HCT116 (cell line): ENCODE measurements around the gene PCID2. TPM values are rescaled to one million over a fixed set of nuclear protein-coding genes. Genes with fewer than 3 reads are reported as not detected.

Experiments
- ATAC-seq: fragments of 200-7000 bp; cut with Tn5 transposase; 2 replicates; pipeline ENCODE4 v1.9.1; 2020; ENCODE audit warnings: mild to moderate bottlenecking, moderate library complexity
- BruUV-seq: library from RNA; stranded (reverse); fragments of 400-500 nt; replicated peaks from 2 replicates; lab custom pipeline; 2021; lab: Mats Ljungman, UMichigan
- CTCF ChIA-PET: fragments of 300-600 bp; sonication (Branson Sonifier 250); formaldehyde crosslinking; loops from one replicate; lab custom pipeline; 2021; ENCODE audit warnings: antibody characterized with exemption; lab: Charles Lee
- POLR2A ChIA-PET: fragments of 300-600, 350-600 bp; sonication (Branson Sonifier 250); formaldehyde crosslinking; loops from one replicate; lab custom pipeline; 2021; ENCODE audit warnings: antibody characterized with exemption; lab: Charles Lee
- RAD21 ChIA-PET, 2 experiments: fragments of 300-600 bp; sonication (Branson Sonifier 250); formaldehyde crosslinking; loops; one replicate each; lab custom pipeline; 2023; ENCODE audit warnings: low total read pairs in 2 of 2; ENCODE audit not compliant: uncharacterized antibody in 2 of 2, unreplicated experiment in 2 of 2, low non-redundant PET in 1 of 2; lab: Charles Lee
- DNase-seq: peaks from one replicate; pipeline ENCODE4 v3.0.0-alpha.2; 2010; ENCODE audit warnings: low read depth, low spot score
- H2AFZ ChIP-seq: fragments of 200-600 bp; shearing (Covaris generic), sonication (generic); 2 replicates; pipeline ENCODE4 v1.6.1; 2017; ENCODE audit warnings: low read depth, mixed run types, mixed read lengths, antibody characterized with exemption, low read length; ENCODE audit not compliant: poor library complexity, severe bottlenecking
- H3K27ac ChIP-seq: 2 replicates; pipeline ENCODE4 v1.5.1; 2012; ENCODE audit warnings: low read depth, low read length
- H3K27me3 ChIP-seq: fragments of 200-600 bp; sonication (generic); 2 replicates; pipeline ENCODE4 v1.6.1; 2016; ENCODE audit warnings: mixed run types, low read length, mixed read lengths; ENCODE audit not compliant: insufficient read depth
- H3K36me3 ChIP-seq, 2 experiments: fragments of 200-500 bp in 1 of 2; fragments of 200-600 bp in 1 of 2; sonication (Bioruptor generic) in 1 of 2; sonication (generic) in 1 of 2; 2 replicates each; pipeline versions ENCODE4 v1.5.1 to v1.6.1; 2014 to 2016; ENCODE audit warnings: low read length in 2 of 2, inconsistent platforms in 1 of 2, mixed read lengths in 1 of 2, mixed run types in 1 of 2; ENCODE audit not compliant: insufficient read depth in 2 of 2, control insufficient read depth in 1 of 2
- H3K4me1 ChIP-seq, 2 experiments: fragments of 200-600 bp in 1 of 2; sonication (generic) in 1 of 2; 2 replicates each; pipeline versions ENCODE4 v1.5.1 to v1.6.1; 2012 to 2017; ENCODE audit warnings: low read length in 2 of 2, inconsistent platforms in 1 of 2, mild to moderate bottlenecking in 1 of 2, mixed read lengths in 1 of 2, mixed run types in 1 of 2, moderate library complexity in 1 of 2; ENCODE audit not compliant: insufficient read depth in 2 of 2, control insufficient read depth in 1 of 2
- H3K4me2 ChIP-seq: fragments of 200-600 bp; sonication (generic); 2 replicates; pipeline ENCODE4 v1.6.1; 2017; ENCODE audit warnings: mixed run types, low read length, mixed read lengths
- H3K4me3 ChIP-seq, 2 experiments: fragments of 200-600 bp in 1 of 2; sonication (generic) in 1 of 2; replicated peaks in 1 of 2; 2 replicates each; pipeline ENCODE4 v1.5.1; 2011 to 2016; ENCODE audit warnings: low read length in 2 of 2, control low read depth in 1 of 2, low read depth in 1 of 2, mild to moderate bottlenecking in 1 of 2, mixed read lengths in 1 of 2, mixed run types in 1 of 2
- H3K79me2 ChIP-seq: fragments of 200-600 bp; sonication (generic); 2 replicates; pipeline ENCODE4 v1.6.1; 2017; ENCODE audit warnings: mild to moderate bottlenecking, mixed run types, low read length, moderate library complexity, mixed read lengths; ENCODE audit not compliant: insufficient read depth
- H3K9ac ChIP-seq: fragments of 200-600 bp; sonication (generic); 2 replicates; pipeline ENCODE4 v1.6.1; 2016; ENCODE audit warnings: low read length, mixed read lengths
- H3K9me2 ChIP-seq: fragments of 200-600 bp; sonication (generic), shearing (Covaris generic); 2 replicates; pipeline ENCODE4 v1.6.1; 2017; ENCODE audit warnings: mixed run types, mild to moderate bottlenecking, moderate library complexity; ENCODE audit not compliant: insufficient read depth
- H3K9me3 ChIP-seq, 2 experiments: fragments of 200-500 bp in 1 of 2; fragments of 200-600 bp in 1 of 2; sonication (Bioruptor generic) in 1 of 2; sonication (generic) in 1 of 2; 2 replicates each; pipeline ENCODE4 v1.6.1; 2014 to 2017; ENCODE audit warnings: low read length in 2 of 2, mixed read lengths in 2 of 2, inconsistent platforms in 1 of 2, low read depth in 1 of 2, mild to moderate bottlenecking in 1 of 2, mixed run types in 1 of 2, moderate library complexity in 1 of 2; ENCODE audit not compliant: control insufficient read depth in 1 of 2, insufficient read depth in 1 of 2
- H4K20me1 ChIP-seq: fragments of 200-600 bp; sonication (generic), shearing (Covaris generic); 2 replicates; pipeline ENCODE4 v1.6.1; 2017; ENCODE audit warnings: mixed run types, mild to moderate bottlenecking, moderate library complexity; ENCODE audit not compliant: insufficient read depth
- CBX3 ChIP-seq: IDR thresholded peaks from 2 replicates; pipeline ENCODE4 v1.6.1; 2012; ENCODE audit warnings: low read depth
- CEBPB ChIP-seq: IDR thresholded peaks from 2 replicates; pipeline ENCODE4 v1.6.1; 2012; ENCODE audit warnings: low read depth
- ELF1 ChIP-seq: IDR thresholded peaks from 2 replicates; pipeline ENCODE4 v1.6.1; 2012; ENCODE audit warnings: low read depth, borderline replicate concordance
- JUND ChIP-seq: IDR thresholded peaks from 2 replicates; pipeline ENCODE4 v1.6.1; 2012
- RAD21 ChIP-seq: IDR thresholded peaks from 2 replicates; pipeline ENCODE4 v1.6.1; 2012; ENCODE audit warnings: low read depth, mild to moderate bottlenecking
- SRF ChIP-seq: IDR thresholded peaks from 2 replicates; pipeline ENCODE4 v1.6.1; 2012; ENCODE audit warnings: low read depth
- YY1 ChIP-seq: IDR thresholded peaks from 2 replicates; pipeline ENCODE4 v1.6.1; 2011; ENCODE audit warnings: low read length, low read depth, moderate library complexity, mild to moderate bottlenecking; ENCODE audit not compliant: insufficient replicate concordance; ENCODE audit errors: extremely low read depth
- ZFX ChIP-seq: fragments of 450-650 bp; IDR thresholded peaks from 2 replicates; pipeline ENCODE4 v1.6.1; 2017
- intact Hi-C: fragments of 100-400 bp; cut with micrococcal nuclease; formaldehyde crosslinking; loops from 2 replicates; pipeline ENCODE4 v1.10.0; 2022
- total RNA-seq: library from RNA; stranded (reverse); gene quantifications from one replicate; pipeline ENCODE4 v1.2.1, GENCODE V29; 2021; ENCODE audit not compliant: unreplicated experiment
- TF ChIP-seq, protein P1 (sequence below): IDR thresholded peaks from 2 replicates; pipeline ENCODE4 v1.6.1; 2011; ENCODE audit warnings: mild to moderate bottlenecking, low read length, moderate library complexity; ENCODE audit not compliant: insufficient replicate concordance; ENCODE audit errors: extremely low read depth

Gene PCID2
- total RNA-seq, 1 experiment from 2014 or later, result 73.3 TPM

- CTCF ChIA-PET, result no interaction called here
- H3K4me1 ChIP-seq, result no peaks in the 10 kb centered on the region
- no peak overlapping the region for H3K4me3 ChIP-seq
- no peak overlapping the region for H2AFZ ChIP-seq
- RAD21 ChIA-PET, result no interaction called here
- POLR2A ChIA-PET, result no interaction called here
- BruUV-seq, result no TSS peak
- no peaks in the 10 kb centered on the region for H3K9me2 ChIP-seq
- ATAC-seq, result no peak
- no peak overlapping the region for H3K9ac ChIP-seq
- H3K79me2 ChIP-seq, result no peaks in the 10 kb centered on the region
- no peak overlapping the region for H3K4me2 ChIP-seq
- H3K27me3 ChIP-seq, result no peaks in the 10 kb centered on the region
- intact Hi-C loops, result no loop called here
- no peaks in the 10 kb centered on the region for H3K36me3 ChIP-seq
- no peak for DNase-seq
- no peak for TF ChIP-seq ELF1
- TF ChIP-seq JUND, result no peak
- no peak for TF ChIP-seq YY1
- no peak for TF ChIP-seq ZFX
- TF ChIP-seq CBX3, result no peak
- TF ChIP-seq CEBPB, result no peak
- TF ChIP-seq SRF, result no peak
- TF ChIP-seq RAD21, result no peak
- TF ChIP-seq, protein P1, sequence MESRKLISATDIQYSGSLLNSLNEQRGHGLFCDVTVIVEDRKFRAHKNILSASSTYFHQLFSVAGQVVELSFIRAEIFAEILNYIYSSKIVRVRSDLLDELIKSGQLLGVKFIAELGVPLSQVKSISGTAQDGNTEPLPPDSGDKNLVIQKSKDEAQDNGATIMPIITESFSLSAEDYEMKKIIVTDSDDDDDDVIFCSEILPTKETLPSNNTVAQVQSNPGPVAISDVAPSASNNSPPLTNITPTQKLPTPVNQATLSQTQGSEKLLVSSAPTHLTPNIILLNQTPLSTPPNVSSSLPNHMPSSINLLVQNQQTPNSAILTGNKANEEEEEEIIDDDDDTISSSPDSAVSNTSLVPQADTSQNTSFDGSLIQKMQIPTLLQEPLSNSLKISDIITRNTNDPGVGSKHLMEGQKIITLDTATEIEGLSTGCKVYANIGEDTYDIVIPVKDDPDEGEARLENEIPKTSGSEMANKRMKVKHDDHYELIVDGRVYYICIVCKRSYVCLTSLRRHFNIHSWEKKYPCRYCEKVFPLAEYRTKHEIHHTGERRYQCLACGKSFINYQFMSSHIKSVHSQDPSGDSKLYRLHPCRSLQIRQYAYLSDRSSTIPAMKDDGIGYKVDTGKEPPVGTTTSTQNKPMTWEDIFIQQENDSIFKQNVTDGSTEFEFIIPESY, result no peak
- no peaks in the 10 kb centered on the region for H4K20me1 ChIP-seq
- no peak overlapping the region for H3K27ac ChIP-seq
- H3K9me3 ChIP-seq, result no peaks in the 10 kb centered on the region
These were observed 62.4 kb downstream of the PCID2 start for GRCh38 chr13:113145911-113146598.
